Natural killer cell (primary cell): Measurements from ENCODE around the gene OXLD1. TPM values are rescaled to one million over a fixed set of nuclear protein-coding genes. Genes with fewer than 3 reads are reported as not detected.
"Not testable (repeated sequence)": the region's sequence is repeated elsewhere in the genome, so short reads cannot be mapped to it uniquely, and the experiment has no call there.

Experiments
- ATAC-seq, 3 donors: fragments of 150-1000 bp in 2 of 3; fragments of 200-7000 bp in 1 of 3; cut with Tn5 transposase; 1 replicate in 1 of 3; 2 replicates in 2 of 3; pipeline ENCODE4 v1.10.0; 2021; ENCODE audit warnings: mild to moderate bottlenecking in 2 of 3, moderate library complexity in 2 of 3
- DNase-seq, 2 donors: peaks; one replicate each; pipeline versions ENCODE4 v3.0.0 to v3.0.0-alpha.2; 2013 to 2021; ENCODE audit warnings: mixed read lengths in 1 of 2
- H3K27ac ChIP-seq: one replicate; pipeline ENCODE4 v1.5.1; 2013; ENCODE audit warnings: mild to moderate bottlenecking, low read length
- H3K27me3 ChIP-seq: one replicate; pipeline ENCODE4 v1.6.1; 2013; ENCODE audit warnings: low read length; ENCODE audit not compliant: control insufficient read depth, insufficient read depth
- H3K36me3 ChIP-seq: one replicate; pipeline ENCODE4 v1.6.1; 2013; ENCODE audit warnings: low read length; ENCODE audit not compliant: control insufficient read depth, insufficient read depth
- H3K4me1 ChIP-seq: one replicate; pipeline ENCODE4 v1.6.1; 2013; ENCODE audit warnings: low read length; ENCODE audit not compliant: control insufficient read depth, insufficient read depth
- H3K4me3 ChIP-seq: one replicate; pipeline ENCODE4 v1.5.1; 2013; ENCODE audit warnings: low read length
- H3K9me3 ChIP-seq: one replicate; pipeline ENCODE4 v1.6.1; 2013; ENCODE audit warnings: low read length; ENCODE audit not compliant: control insufficient read depth, insufficient read depth
- H3K27ac Mint-ChIP-seq, 2 donors: one replicate each; pipeline ENCODE4 v1.8.0; 2022; ENCODE audit warnings: mild to moderate bottlenecking in 2 of 2, mixed read lengths in 2 of 2, moderate library complexity in 1 of 2
- H3K27me3 Mint-ChIP-seq, 2 donors: one replicate each; pipeline ENCODE4 v1.8.0; 2022; ENCODE audit warnings: low read depth in 2 of 2, mixed read lengths in 2 of 2
- H3K36me3 Mint-ChIP-seq: one replicate; pipeline ENCODE4 v1.8.0; 2022; ENCODE audit warnings: mixed read lengths
- H3K4me1 Mint-ChIP-seq, 2 donors: one replicate each; pipeline ENCODE4 v1.8.0; 2022; ENCODE audit warnings: mixed read lengths in 2 of 2
- H3K4me3 Mint-ChIP-seq: one replicate; pipeline ENCODE4 v1.8.0; 2022; ENCODE audit warnings: mild to moderate bottlenecking, moderate library complexity, mixed read lengths
- H3K9me3 Mint-ChIP-seq, 2 donors: one replicate each; pipeline ENCODE4 v1.8.0; 2022; ENCODE audit warnings: mixed read lengths in 2 of 2
- WGBS: methylation state at CpG from one replicate; pipeline ENCODE4 v1.1.7; 2013; ENCODE audit warnings: missing lambda C conversion rate; ENCODE audit not compliant: insufficient coverage; 5-methylcytosine and 5-hydroxymethylcytosine counted together
- intact Hi-C: fragments of 100-400 bp; cut with micrococcal nuclease; formaldehyde crosslinking; loops from one replicate; pipeline ENCODE4 v1.14.2; 2022
- total RNA-seq, 4 donors: library from RNA; stranded (reverse); fragments of 120-200 nt in 1 of 4; gene quantifications; one replicate each; pipeline versions ENCODE4 v1.2.3 to v1.2.4, GENCODE V29; 2013 to 2022
- TF ChIP-seq, protein P1 (sequence below): fragments of 200-600 bp; IDR thresholded peaks from one replicate; pipeline ENCODE4 v1.8.0; 2022; ENCODE audit warnings: antibody characterized with exemption

The OXLD1 gene
- total RNA-seq, 3 donors from 2014 or later (not counting 1 experiment from before 2014, with no cell fraction given) = 29.9 to 35.0 (median 32.4) TPM

DNA sequence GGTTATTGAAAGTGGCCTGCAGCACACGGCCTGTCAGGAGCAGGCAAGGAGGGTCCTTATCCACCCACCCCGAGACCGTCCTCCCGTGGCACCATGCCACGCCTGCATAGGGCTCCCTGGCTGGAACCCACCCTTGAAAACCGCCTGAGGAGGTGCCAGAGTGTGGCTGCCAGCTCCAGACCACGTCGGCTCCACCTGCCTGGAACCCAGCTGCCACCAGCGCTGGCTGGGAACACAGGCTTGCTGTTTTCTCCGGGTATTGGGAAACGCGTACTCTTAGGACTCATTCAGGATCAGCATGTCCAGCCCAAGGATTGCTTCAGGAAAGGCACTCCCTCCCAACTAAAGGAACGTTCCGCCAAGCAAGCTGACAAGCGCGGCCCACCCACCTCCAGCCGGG is 10.5 kb upstream of the OXLD1 start:
- no peak for DNase-seq
- TF ChIP-seq, protein P1, sequence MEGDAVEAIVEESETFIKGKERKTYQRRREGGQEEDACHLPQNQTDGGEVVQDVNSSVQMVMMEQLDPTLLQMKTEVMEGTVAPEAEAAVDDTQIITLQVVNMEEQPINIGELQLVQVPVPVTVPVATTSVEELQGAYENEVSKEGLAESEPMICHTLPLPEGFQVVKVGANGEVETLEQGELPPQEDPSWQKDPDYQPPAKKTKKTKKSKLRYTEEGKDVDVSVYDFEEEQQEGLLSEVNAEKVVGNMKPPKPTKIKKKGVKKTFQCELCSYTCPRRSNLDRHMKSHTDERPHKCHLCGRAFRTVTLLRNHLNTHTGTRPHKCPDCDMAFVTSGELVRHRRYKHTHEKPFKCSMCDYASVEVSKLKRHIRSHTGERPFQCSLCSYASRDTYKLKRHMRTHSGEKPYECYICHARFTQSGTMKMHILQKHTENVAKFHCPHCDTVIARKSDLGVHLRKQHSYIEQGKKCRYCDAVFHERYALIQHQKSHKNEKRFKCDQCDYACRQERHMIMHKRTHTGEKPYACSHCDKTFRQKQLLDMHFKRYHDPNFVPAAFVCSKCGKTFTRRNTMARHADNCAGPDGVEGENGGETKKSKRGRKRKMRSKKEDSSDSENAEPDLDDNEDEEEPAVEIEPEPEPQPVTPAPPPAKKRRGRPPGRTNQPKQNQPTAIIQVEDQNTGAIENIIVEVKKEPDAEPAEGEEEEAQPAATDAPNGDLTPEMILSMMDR = no peak
- H3K4me3 ChIP-seq = no peak overlapping the region
- Mint-ChIP-seq H3K4me1 (peaks cover 7 to 8% of the 10 kb centered on the region in 2 donors), H3K4me3 (no peak overlapping the region), H3K36me3 (no peaks in the 10 kb centered on the region), H3K27ac (no peak overlapping the region), H3K27me3 (no peaks in the 10 kb centered on the region), H3K9me3 (no peaks in the 10 kb centered on the region)
- no peaks in the 10 kb centered on the region for H3K4me1 ChIP-seq
- intact Hi-C loops = no loop called here
- no peaks in the 10 kb centered on the region for H3K27me3 ChIP-seq
- ATAC-seq = no peak
- no peaks in the 10 kb centered on the region for H3K9me3 ChIP-seq
- H3K27ac ChIP-seq = no peak overlapping the region
- WGBS = 92% methylated on average over 17 of the region's 17 CpGs
- peaks cover 16% of the 10 kb centered on the region for H3K36me3 ChIP-seq

DNA sequence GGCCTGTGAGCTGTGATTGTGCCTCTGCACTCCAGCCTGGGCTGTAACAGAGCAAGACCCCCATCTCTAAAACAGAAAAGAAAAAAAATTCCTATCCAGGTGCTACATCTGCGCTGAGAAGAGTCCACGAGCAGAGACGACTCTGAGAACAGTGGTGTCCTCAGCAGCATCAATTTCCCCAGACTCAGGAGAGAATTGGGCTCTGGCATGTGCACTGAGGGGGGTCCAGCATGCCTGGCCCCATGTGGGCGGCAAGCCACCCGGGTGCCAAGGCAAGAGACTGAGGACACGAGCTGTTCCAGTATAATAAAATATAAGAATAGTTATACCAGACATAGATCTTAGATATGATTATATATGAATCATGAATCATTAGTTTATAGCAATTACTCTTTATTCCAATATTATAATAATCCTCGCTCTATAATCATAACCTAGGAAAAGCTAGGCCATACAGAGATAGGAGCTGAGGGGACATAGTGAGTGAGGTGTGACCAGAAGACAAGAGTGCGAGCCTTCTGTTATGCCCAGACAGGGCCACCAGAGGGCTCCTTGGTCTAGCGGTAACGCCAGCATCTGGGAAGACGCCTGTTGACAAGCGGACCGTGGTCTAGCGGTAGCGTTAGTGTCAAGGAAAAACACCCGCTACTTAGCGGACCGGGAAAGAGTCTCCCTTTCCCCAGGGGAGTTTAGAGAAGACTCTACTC is 9.3 kb upstream of the OXLD1 start:
- H3K4me1 ChIP-seq, H3K27ac ChIP-seq, H3K27ac Mint-ChIP-seq, H3K4me1 Mint-ChIP-seq, intact Hi-C loops, H3K27me3 Mint-ChIP-seq, H3K27me3 ChIP-seq, H3K4me3 Mint-ChIP-seq, H3K36me3 Mint-ChIP-seq, H3K4me3 ChIP-seq, H3K9me3 Mint-ChIP-seq, ATAC-seq, H3K9me3 ChIP-seq: not testable (repeated sequence)
- DNase-seq = peak in 1 of 2 donors; percentile 49
- TF ChIP-seq, protein P1 = peak; percentile 33
- 62% methylated on average over 16 of the region's 18 CpGs for WGBS
- H3K36me3 ChIP-seq = peaks cover 27% of the 10 kb centered on the region

DNA sequence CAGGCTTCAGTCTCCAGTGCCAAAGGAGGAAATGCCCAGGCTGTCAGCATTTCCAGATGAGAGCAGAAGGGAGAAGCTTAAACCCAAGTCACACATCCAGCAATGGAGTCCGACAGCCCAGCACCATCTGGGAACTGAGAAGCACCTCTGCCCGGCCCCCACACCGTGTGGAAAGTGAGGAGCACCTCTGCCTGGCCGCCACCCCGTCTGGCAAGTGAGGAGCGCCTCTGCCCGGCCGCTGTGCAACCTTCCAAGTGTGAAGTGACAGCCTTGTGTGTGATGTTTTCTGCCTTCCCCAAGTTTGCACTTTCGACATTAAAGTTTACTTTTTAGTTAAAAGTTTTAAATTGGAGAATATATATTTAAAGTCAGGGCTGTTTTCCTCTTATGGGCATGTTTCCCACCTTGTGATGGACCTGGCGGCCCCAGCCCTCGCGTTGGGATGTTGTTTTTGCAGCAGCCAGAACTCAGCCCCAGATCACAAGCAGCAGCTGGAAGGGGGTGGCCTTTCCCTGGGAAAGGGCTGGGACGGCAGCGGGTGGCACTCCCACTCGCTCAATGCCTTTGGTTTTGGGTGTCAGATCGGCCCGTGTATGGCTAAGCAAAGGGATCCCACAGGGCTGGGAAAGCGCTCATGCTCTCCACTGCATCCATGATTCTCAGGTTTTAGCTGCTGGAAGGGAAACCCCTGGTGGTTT is 7.3 kb upstream of the OXLD1 start:
- H3K9me3 ChIP-seq = no peaks in the 10 kb centered on the region
- Mint-ChIP-seq H3K27me3 (no peaks in the 10 kb centered on the region), H3K9me3 (no peaks in the 10 kb centered on the region), H3K4me1 (peaks cover 7 to 8% of the 10 kb centered on the region in 2 donors), H3K27ac (no peak overlapping the region), H3K4me3 (no peak overlapping the region), H3K36me3 (no peaks in the 10 kb centered on the region)
- intact Hi-C loops = no loop called here
- ATAC-seq = no peak
- TF ChIP-seq, protein P1 = no peak
- peaks cover 38% of the 10 kb centered on the region for H3K36me3 ChIP-seq
- no peaks in the 10 kb centered on the region for H3K27me3 ChIP-seq
- no peak overlapping the region for H3K4me3 ChIP-seq
- no peaks in the 10 kb centered on the region for H3K4me1 ChIP-seq
- no peak overlapping the region for H3K27ac ChIP-seq
- WGBS = 91% methylated on average over 18 of the region's 18 CpGs
- DNase-seq = no peak
